Measurements from ENCODE around the gene P2RX7.
"Not testable (repeated sequence)": the region's sequence is repeated elsewhere in the genome, so short reads cannot be mapped to it uniquely, and the experiment has no call there.

The P2RX7 gene

GRCh38 chr12:121138284-121138683, 5.6 kb downstream of the P2RX7 start:
- DNase-seq: no peak

DNA sequence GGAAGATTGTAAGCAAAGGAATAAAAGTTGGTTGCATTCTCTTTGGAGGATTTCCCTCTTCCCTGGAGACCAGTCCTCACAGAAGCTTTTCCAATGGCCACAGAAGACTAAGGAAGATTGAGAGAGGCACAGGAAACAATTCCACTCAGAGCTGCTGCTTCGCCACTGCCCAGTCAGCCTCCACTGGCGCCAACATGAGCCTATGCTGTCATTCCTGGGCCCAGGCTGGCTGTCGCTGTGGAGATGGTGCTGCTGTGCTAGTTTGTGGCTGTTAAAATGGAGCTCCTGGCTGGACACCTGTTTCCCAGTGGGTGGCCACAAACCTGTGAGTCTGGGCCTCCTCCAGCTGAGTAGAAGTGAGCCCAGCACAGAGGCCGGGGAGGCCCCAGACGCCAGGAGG, 6.6 kb downstream of the P2RX7 start:
- DNase-seq: no peak

GRCh38 chr12:121142171-121142950, 9.7 kb downstream of the P2RX7 start:
- DNase-seq: no peak

GRCh38 chr12:121144416-121144914, 11.8 kb downstream of the P2RX7 start:
- no peak for DNase-seq

DNA sequence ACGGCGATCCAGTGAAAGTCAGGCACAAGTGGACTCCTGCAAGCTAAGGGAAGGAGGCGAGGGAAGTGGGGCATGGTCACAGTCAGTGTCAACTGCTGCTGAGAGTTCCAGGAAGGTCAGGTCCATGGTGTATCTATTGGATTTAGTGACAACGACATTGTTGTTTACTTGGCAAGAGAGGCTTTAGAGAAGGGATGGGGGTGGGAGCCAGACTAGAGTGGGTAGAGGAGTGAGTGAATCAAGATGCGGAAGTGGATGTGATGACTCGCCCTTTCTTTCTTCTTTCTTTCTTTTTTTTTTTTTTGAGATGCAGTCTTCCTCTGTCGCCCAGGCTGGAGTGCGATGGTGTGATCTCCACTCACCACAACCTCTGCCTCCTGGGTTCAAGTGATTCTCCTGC, 12.5 kb downstream of the P2RX7 start:
- DNase-seq: no peak

GRCh38 chr12:121149289-121149688, 16.6 kb downstream of the P2RX7 start:
- DNase-seq: not testable (repeated sequence)

GRCh38 chr12:121154793-121155375, 22.2 kb downstream of the P2RX7 start:
- DNase-seq: no peak

GRCh38 chr12:121156365-121156764, 23.7 kb downstream of the P2RX7 start:
- no peak for DNase-seq

DNA sequence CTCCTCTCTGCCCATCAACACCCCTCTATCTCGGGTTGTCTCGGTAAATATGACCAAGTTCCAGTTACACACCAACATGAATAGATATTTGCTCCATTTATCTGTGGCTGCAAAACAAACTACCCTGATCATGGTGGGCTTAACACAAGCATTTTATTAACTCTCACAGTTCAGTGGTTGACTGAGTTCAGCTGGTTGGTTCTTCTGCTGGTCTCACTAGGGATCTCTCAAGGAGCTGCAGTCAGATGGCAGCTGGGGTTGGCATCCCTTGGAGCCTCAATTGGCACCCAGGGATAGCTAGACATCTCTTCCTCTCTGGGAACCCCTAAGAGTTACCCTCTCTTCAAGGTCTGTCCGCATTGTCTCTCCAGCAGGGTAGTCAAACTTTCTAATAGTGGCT, 25.4 kb downstream of the P2RX7 start:
- no peak for DNase-seq

- not testable (repeated sequence) for DNase-seq
These were observed 26.2 kb downstream of the P2RX7 start for GRCh38 chr12:121158728-121159351.

DNA sequence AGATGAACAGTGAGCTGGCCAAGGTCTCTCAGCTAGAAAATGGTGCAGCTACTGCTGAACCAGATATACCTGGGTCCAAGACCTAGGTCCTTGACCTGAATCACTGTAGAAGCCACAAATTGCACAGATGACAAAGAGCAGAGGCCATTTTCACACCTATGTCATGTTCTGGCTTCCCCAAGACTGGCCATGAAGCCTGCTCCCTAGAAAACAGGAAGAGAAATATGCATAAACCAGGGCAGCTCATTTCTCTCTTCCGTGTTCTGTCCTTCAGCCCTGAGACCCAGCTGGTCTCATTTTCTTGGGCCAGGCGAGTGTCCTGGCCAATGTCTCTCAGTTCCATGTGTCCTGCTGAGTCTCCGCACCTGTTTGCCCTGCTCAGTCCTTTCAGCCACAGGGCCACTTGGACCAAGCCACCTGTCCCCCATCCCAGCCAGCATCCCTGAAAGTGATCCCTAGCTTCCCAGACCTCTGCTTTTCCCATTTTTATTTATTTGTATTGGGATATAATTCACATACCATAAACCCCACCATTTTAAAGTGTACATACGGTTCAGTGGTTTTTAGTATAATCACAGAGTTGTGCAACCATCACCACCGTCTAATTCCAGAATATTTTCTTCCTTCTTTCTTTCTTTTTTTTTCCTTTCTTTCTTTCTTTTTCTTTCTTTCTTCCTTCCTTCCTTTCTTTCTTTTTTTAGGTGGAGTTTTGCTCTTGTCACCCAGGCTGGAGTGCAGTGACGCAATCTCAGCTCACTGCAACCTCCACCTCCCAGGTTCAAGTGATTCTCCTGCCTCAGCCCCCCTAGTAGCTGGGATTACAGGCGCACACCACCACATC, 27.0 kb downstream of the P2RX7 start:
- no peak for DNase-seq

GRCh38 chr12:121162384-121162783, 29.7 kb downstream of the P2RX7 start:
- no peak for DNase-seq

DNA sequence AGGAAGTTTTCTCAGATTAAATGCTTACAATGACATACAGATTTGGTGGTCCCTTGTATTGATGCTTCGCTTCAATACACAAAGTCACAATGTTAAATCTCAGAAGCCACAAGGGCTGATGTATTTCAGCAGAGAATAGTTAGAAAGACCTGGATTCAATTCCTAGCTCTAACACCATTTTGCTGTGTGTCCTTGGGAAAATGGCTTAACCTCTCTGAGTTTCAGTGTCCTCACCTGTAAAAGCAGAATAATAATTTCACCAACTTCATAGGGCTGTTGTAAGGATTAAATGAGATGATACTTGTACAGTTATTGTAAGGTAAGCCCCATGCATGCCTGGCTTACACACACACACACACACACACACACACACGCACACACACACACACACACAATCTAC, 30.3 kb downstream of the P2RX7 start:
- no peak for DNase-seq

- DNase-seq: not testable (repeated sequence)
These were observed 32.2 kb downstream of the P2RX7 start for GRCh38 chr12:121164839-121165238.

DNA sequence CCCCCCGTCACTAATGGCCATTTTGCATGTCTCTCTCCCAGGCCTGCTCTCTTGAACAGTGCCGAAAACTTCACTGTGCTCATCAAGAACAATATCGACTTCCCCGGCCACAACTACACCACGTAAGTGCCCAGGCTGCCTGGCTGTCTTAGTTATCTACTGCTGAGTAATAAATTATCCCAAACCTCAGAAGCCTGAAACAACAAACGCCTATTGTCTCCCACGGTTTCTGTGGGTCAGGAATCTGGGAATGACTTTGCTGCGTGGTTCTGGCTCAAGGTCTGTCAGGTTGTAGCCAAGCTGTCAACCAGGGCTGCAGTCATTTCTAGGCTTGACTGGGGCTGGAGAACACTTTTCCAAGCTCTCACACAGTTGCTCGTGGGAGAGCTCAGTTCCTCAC, 32.6 kb downstream of the P2RX7 start:
- DNase-seq: no peak

GRCh38 chr12:121166356-121166755, 33.7 kb downstream of the P2RX7 start:
- DNase-seq: no peak

DNA sequence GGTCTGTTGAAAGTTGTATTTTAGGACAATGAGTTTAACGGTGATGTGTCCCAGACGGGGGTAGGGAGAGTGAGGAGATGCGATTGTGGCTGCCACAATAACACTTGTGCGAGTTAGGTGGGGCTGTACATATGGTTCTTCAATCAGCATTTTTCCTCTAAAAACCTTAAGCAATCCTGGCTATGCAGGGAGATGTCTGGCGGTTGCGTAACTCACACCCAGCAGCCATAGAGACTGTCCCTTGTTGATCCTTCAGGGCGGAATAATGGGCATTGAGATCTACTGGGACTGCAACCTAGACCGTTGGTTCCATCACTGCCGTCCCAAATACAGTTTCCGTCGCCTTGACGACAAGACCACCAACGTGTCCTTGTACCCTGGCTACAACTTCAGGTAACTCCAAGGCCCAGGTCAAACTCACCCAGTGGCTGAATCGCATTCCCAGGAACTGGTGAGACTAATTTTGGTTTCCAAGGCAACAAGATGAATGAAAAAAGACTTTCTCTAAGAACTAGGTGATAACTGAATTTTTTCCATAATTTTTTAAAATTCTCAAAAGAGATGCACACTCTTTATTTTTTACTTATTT, 34.6 kb downstream of the P2RX7 start:
- DNase-seq: no peak

GRCh38 chr12:121167951-121168350, 35.3 kb downstream of the P2RX7 start:
- no peak for DNase-seq

- no peak for DNase-seq
These were observed 37.5 kb downstream of the P2RX7 start for GRCh38 chr12:121170151-121170550.

DNA sequence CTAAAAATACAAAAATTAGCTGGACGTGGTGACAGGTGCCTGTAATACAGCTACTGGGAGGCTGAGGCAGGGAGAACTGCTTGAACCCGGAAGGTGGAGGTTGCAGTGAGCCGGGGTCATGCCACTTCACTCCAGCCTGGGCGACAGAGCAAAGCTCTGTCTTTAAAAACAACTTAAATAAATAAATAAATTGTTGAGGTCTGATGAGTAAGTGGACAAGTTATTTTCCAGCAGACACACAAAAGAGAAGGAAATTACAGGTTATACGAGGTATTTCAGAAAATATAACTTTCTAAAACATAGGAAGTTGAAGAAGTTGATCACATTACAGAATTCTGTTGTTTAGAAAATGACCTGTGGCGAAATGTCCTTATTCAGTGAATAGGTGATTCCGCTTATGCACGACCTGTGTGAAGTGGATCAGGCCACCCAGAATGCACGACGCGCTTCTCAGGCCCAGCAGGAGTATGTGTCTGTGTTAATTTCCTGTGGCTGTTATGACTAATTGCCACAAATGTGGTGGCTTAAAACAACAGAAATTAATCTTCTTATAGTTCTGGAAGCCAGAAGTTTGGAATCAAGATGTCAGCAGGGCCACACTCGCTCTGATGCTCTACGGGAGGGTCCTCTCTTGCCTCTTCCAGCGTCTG, 38.1 kb downstream of the P2RX7 start:
- no peak for DNase-seq

- DNase-seq: no peak
These were observed 39.5 kb downstream of the P2RX7 start for GRCh38 chr12:121172145-121172544.

All from NCI-H526 (cell line).